ENCODE measurements around the gene SENP2. TPM values are rescaled to one million over a fixed set of nuclear protein-coding genes. Genes with fewer than 3 reads are reported as not detected.
"Not testable (repeated sequence)": the region's sequence is repeated elsewhere in the genome, so short reads cannot be mapped to it uniquely, and the experiment has no call there.

The SENP2 gene
- total RNA-seq, 1 donor from 2014 or later: 31.5 TPM

- Mint-ChIP-seq H3K27me3 (ENCODE audit: low read depth) (no peaks in the 10 kb centered on the region), H3K4me3 (ENCODE audit: low read depth) (no peak overlapping the region), H3K36me3 (ENCODE audit: low read depth) (peaks cover 62% of the 10 kb centered on the region), H3K9me3 (no peaks in the 10 kb centered on the region), H3K27ac (no peak overlapping the region), H3K4me1 (ENCODE audit: low read depth) (no peaks in the 10 kb centered on the region)
- intact Hi-C loops (cut with micrococcal nuclease): no loop called here
- DNase-seq (ENCODE audit: low spot score): no peak
Observed at GRCh38 chr3:185605566-185605965, 19.5 kb downstream of the SENP2 start.

GRCh38 chr3:185606196-185606595, 20.1 kb downstream of the SENP2 start:
- peaks cover 63% of the 10 kb centered on the region for H3K36me3 Mint-ChIP-seq (ENCODE audit: low read depth)

GRCh38 chr3:185613016-185613415, 26.9 kb downstream of the SENP2 start:
- Mint-ChIP-seq H3K4me3 (ENCODE audit: low read depth) (no peak overlapping the region), H3K4me1 (ENCODE audit: low read depth) (no peaks in the 10 kb centered on the region), H3K27ac (no peak overlapping the region), H3K27me3 (ENCODE audit: low read depth) (no peaks in the 10 kb centered on the region), H3K36me3 (ENCODE audit: low read depth) (peaks cover 52% of the 10 kb centered on the region), H3K9me3 (no peaks in the 10 kb centered on the region)
- DNase-seq (ENCODE audit: low spot score): no peak
- intact Hi-C loops (cut with micrococcal nuclease): no loop called here

More at GRCh38 chr3:185606196-185606595, 20.1 kb downstream of the SENP2 start:
- Mint-ChIP-seq H3K4me3 (ENCODE audit: low read depth) (no peak overlapping the region), H3K27ac (no peak overlapping the region), H3K4me1 (ENCODE audit: low read depth) (no peaks in the 10 kb centered on the region), H3K9me3 (no peaks in the 10 kb centered on the region), H3K27me3 (ENCODE audit: low read depth) (no peaks in the 10 kb centered on the region)
- intact Hi-C loops (cut with micrococcal nuclease): no loop called here
- no peak for DNase-seq (ENCODE audit: low spot score)

- Mint-ChIP-seq H3K9me3 (no peaks in the 10 kb centered on the region), H3K4me3 (ENCODE audit: low read depth) (no peak overlapping the region), H3K27me3 (ENCODE audit: low read depth) (no peaks in the 10 kb centered on the region), H3K27ac (no peak overlapping the region), H3K4me1 (ENCODE audit: low read depth) (peaks cover 7% of the 10 kb centered on the region), H3K36me3 (ENCODE audit: low read depth) (peaks cover 43% of the 10 kb centered on the region)
- intact Hi-C loops (cut with micrococcal nuclease): no loop called here
- DNase-seq (ENCODE audit: low spot score): no peak
Observed at GRCh38 chr3:185623939-185624665, 38.0 kb downstream of the SENP2 start.

- Mint-ChIP-seq H3K27me3 (ENCODE audit: low read depth) (no peaks in the 10 kb centered on the region), H3K4me1 (ENCODE audit: low read depth) (peaks cover 8% of the 10 kb centered on the region), H3K4me3 (ENCODE audit: low read depth) (no peak overlapping the region), H3K36me3 (ENCODE audit: low read depth) (peaks cover 47% of the 10 kb centered on the region), H3K9me3 (no peaks in the 10 kb centered on the region), H3K27ac (peak overlapping the region; percentile 42)
- intact Hi-C loops (cut with micrococcal nuclease): no loop called here
- DNase-seq (ENCODE audit: low spot score): no peak
Observed at GRCh38 chr3:185625784-185626183, 39.7 kb downstream of the SENP2 start.

GRCh38 chr3:185629554-185630181, 43.6 kb downstream of the SENP2 start:
- Mint-ChIP-seq H3K9me3 (no peaks in the 10 kb centered on the region), H3K4me3 (ENCODE audit: low read depth) (no peak overlapping the region), H3K27ac (no peak overlapping the region), H3K27me3 (ENCODE audit: low read depth) (no peaks in the 10 kb centered on the region), H3K36me3 (ENCODE audit: low read depth) (peaks cover 39% of the 10 kb centered on the region), H3K4me1 (ENCODE audit: low read depth) (peaks cover 11% of the 10 kb centered on the region)
- intact Hi-C loops (cut with micrococcal nuclease): no loop called here
- no peak for DNase-seq (ENCODE audit: low spot score)

GRCh38 chr3:185630182-185630622, 44.1 kb downstream of the SENP2 start:
- intact Hi-C loops (cut with micrococcal nuclease): no loop called here
- no peak overlapping the region for H3K4me3 Mint-ChIP-seq (ENCODE audit: low read depth)
- peaks cover 11% of the 10 kb centered on the region for H3K4me1 Mint-ChIP-seq (ENCODE audit: low read depth)
- H3K9me3 Mint-ChIP-seq: no peaks in the 10 kb centered on the region
- no peaks in the 10 kb centered on the region for H3K27me3 Mint-ChIP-seq (ENCODE audit: low read depth)
- no peak overlapping the region for H3K27ac Mint-ChIP-seq
- H3K36me3 Mint-ChIP-seq (ENCODE audit: low read depth): peaks cover 36% of the 10 kb centered on the region
- no peak for DNase-seq (ENCODE audit: low spot score)

GRCh38 chr3:185631108-185631507, 45.0 kb downstream of the SENP2 start:
- no peak overlapping the region for H3K4me3 Mint-ChIP-seq (ENCODE audit: low read depth)
- intact Hi-C loops (cut with micrococcal nuclease): no loop called here
- DNase-seq (ENCODE audit: low spot score): no peak
- H3K9me3 Mint-ChIP-seq: no peaks in the 10 kb centered on the region
- peaks cover 5% of the 10 kb centered on the region for H3K4me1 Mint-ChIP-seq (ENCODE audit: low read depth)
- no peaks in the 10 kb centered on the region for H3K27me3 Mint-ChIP-seq (ENCODE audit: low read depth)
- peaks cover 27% of the 10 kb centered on the region for H3K36me3 Mint-ChIP-seq (ENCODE audit: low read depth)
- peak overlapping the region; percentile 7 for H3K27ac Mint-ChIP-seq

GRCh38 chr3:185631508-185632206, 45.6 kb downstream of the SENP2 start:
- no peak for DNase-seq (ENCODE audit: low spot score)
- Mint-ChIP-seq H3K36me3 (ENCODE audit: low read depth) (peaks cover 25% of the 10 kb centered on the region), H3K27me3 (ENCODE audit: low read depth) (no peaks in the 10 kb centered on the region), H3K4me1 (ENCODE audit: low read depth) (peaks cover 4% of the 10 kb centered on the region), H3K4me3 (ENCODE audit: low read depth) (no peak overlapping the region), H3K27ac (no peak overlapping the region), H3K9me3 (no peaks in the 10 kb centered on the region)
- intact Hi-C loops (cut with micrococcal nuclease): no loop called here

- peaks cover 4% of the 10 kb centered on the region for H3K4me1 Mint-ChIP-seq (ENCODE audit: low read depth)
Observed at GRCh38 chr3:185632996-185633395, 46.9 kb downstream of the SENP2 start.

GRCh38 chr3:185637388-185637787, 51.3 kb downstream of the SENP2 start:
- Mint-ChIP-seq H3K27ac (no peak overlapping the region), H3K4me3 (ENCODE audit: low read depth) (no peak overlapping the region), H3K27me3 (ENCODE audit: low read depth) (no peaks in the 10 kb centered on the region), H3K4me1 (ENCODE audit: low read depth) (peaks cover 3% of the 10 kb centered on the region), H3K36me3 (ENCODE audit: low read depth) (no peaks in the 10 kb centered on the region), H3K9me3 (no peaks in the 10 kb centered on the region)
- intact Hi-C loops (cut with micrococcal nuclease): no loop called here
- no peak for DNase-seq (ENCODE audit: low spot score)

More at GRCh38 chr3:185632996-185633395, 46.9 kb downstream of the SENP2 start:
- no peaks in the 10 kb centered on the region for H3K27me3 Mint-ChIP-seq (ENCODE audit: low read depth)
- H3K9me3 Mint-ChIP-seq: no peaks in the 10 kb centered on the region
- peaks cover 17% of the 10 kb centered on the region for H3K36me3 Mint-ChIP-seq (ENCODE audit: low read depth)
- no peak overlapping the region for H3K27ac Mint-ChIP-seq
- no peak overlapping the region for H3K4me3 Mint-ChIP-seq (ENCODE audit: low read depth)
- no peak for DNase-seq (ENCODE audit: low spot score)
- intact Hi-C loops (cut with micrococcal nuclease): no loop called here

- H3K27me3 Mint-ChIP-seq (ENCODE audit: low read depth); intact Hi-C loops (cut with micrococcal nuclease); H3K4me1 Mint-ChIP-seq (ENCODE audit: low read depth); H3K9me3 Mint-ChIP-seq; H3K4me3 Mint-ChIP-seq (ENCODE audit: low read depth); H3K27ac Mint-ChIP-seq; H3K36me3 Mint-ChIP-seq (ENCODE audit: low read depth); DNase-seq (ENCODE audit: low spot score): not testable (repeated sequence)
Observed at GRCh38 chr3:185638651-185639050, 52.6 kb downstream of the SENP2 start.

- Mint-ChIP-seq H3K4me1 (ENCODE audit: low read depth) (no peaks in the 10 kb centered on the region), H3K9me3 (no peaks in the 10 kb centered on the region), H3K36me3 (ENCODE audit: low read depth) (no peaks in the 10 kb centered on the region), H3K27me3 (ENCODE audit: low read depth) (no peaks in the 10 kb centered on the region), H3K4me3 (ENCODE audit: low read depth) (no peak overlapping the region), H3K27ac (no peak overlapping the region)
- intact Hi-C loops (cut with micrococcal nuclease): no loop called here
- no peak for DNase-seq (ENCODE audit: low spot score)
Observed at GRCh38 chr3:185639632-185640206, 53.6 kb downstream of the SENP2 start.

Measured in activated T-helper 2 cell treated with anti-CD3 and anti-CD28 coated beads, Interferon-gamma antibody, Interleukin-2, Interleukin-4, amounts not matched to agents 10 μg/mL and 5 μg/mL and 100 μg/mL, durations not matched to agents 14 hours and 24 hours and 36 hours (primary cell).